T-helper 2 cell (primary cell): ENCODE data around the gene DCP1B.

ENCODE experiments used
- DNase-seq, 5 experiments: peaks; one replicate each; pipeline versions ENCODE4 v3.0.0 to v3.0.0-alpha.2; 2012 to 2022

Gene DCP1B

DNA sequence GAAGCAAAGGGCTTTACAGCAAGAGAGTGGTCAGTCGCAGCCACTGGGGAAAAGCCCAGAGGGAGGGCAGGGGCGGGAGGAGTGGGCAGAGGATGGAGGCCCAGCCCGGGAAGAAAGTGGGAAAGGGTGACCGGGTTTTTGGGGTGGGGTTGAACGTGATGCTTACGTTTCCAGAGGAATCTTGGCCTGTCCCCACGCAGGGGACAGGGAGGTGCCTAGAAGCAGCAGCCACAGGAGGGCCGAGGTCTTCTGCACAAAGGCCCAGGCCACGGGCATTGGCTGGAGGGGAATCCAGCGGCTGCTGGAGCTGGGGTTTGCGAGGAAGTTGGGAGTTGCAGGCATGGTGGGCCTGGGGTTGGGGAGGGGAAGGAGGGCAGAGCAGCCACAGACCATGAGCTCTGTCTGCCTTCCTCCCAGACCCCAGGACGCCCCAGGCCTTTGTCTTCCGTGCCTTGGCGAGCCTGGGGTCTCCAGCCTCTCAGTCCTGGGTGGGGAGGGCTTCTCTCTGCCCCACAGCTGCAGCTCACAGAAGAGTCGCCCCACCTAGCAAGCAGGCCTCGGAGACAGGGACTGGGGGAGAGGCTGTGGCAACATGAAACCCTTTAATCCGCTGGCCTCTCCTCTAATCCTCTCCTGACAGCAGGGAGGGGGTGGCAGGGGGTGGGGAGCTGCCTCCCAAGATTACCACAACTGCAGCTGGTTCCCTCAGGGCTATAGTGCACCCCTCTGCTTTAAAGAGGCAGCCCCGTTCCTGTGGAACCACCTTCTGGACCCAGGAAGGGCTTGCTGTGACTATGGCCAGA lies 86.0 kb downstream of the DCP1B start, which contains the start of gene CACNA2D4:
TSS of gene CACNA2D4 (minus strand) at position 572 of the 803 bp plus-strand sequence. CDS start at position 393, 179 bp downstream.
- no peak for DNase-seq

DNA sequence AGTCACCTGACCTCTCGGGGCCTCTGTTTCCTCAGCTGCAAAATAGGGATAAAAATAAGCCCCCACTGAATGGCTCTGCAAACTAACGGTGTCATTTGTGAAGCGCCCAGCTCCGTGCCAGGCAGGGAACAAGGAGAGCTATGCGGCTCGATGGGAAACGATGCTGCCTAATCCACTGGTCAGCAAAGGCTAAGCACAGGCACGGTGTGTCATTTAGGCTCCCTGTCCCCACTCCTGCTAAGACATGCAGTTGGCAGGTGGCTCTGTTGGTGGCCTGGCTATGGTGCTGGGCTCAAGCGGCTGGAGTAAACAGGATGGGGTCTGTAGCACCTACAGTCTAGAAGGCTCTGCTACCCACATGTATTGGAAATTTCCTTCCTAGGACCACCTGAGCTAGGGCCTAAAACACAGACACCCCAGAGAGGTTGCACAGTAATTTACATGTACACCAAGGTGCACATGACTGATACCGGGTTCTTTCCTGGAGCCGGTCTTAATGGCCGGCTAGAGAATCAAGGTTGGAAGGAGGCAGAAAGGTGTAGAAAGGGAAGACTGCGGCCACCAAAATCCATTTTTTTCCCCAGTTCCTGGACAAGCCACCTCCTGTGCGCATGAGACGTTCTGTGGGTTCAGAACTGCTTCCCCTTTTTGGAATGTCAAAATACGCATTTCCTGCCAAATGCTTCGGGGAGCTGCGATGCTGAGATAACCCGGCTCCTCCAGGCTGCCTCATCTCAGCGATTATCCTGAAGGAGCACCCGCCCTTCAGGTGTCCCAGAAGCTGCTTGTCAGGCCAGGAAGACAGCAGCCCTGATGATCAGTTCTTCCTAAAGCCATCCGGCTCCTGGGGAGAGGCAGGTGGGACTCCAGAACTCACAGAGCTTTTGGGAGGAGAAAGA lies 86.8 kb downstream of the DCP1B start:
- no peak for DNase-seq

DNA sequence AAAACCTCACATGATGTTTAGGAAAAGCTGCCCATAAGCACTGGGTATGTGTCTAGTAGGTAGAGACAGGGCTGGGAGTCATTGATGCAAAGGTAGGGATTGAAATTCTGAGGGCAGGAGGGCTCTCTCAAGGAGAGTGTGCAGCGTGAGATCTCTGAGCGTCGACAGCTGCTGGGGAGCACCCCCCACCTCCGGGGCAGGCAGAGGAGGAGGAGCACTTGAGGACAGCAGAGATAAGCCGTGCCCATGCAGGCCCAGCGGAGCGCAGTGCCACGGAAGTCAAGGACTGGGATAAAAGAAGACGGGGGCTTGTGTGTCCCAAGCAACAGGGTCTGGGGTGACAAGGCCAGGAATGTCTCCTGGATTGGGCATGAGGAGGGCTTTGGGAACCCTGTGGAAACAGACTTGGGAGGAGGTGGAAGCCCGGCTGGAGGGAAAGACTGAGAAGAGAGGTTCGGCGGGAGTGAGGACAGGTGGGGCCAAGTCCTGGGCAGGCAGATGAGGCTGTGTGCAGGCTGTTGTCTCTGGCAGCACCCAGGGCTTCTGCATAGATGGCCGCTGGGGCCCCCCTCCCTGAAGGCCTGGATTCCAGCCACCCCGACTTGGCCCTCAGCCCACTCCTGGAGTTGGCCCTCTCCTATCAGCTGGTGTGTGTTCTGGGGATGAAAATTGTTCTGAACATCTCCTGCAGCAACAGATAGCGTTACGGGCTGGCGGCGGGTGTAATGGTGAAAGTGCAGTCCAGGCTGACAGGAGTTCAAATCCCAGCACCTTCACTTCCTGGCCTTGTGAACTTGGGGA lies 87.7 kb downstream of the DCP1B start:
- no peak for DNase-seq

DNA sequence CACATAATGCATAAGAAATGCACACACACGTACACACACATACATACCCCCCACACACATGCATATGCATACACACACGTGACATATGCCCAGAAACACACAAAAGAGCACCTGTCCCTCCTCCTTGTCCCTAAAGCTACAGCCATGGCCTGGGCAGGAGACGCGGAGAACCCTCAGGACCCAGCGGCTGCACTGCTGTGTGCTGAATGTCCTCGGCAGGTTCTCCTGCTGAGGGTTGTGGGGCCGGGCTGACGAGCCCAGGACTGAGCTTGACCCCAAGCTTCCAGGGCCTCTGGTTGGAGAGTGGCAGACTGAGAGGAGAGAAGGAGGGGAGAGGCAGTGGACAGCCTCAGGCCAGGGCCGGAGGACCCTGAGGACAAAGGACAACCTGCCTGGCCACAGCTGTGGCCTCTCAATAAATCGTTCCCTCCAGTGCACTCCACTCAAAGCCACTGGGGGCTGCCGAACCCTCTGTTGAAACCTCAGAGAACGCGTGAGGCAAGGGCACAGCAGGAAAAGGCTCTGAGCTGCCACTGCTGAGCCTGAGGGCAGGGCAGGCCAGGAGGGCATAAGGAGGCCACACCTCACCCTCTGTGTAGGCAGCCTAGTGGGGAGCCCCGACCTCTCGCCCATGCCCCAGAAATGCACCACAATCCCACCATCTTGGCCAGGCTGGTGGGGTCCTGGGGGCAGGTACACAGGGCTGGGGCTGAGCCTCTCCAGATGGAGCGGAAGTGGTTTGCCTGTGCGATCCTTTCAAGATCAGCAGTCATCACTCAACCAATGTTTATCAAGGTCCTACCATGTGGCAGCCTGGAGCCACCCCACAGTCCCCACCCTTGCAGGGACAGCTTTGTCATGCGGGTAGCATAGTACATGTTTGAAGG lies 88.9 kb downstream of the DCP1B start:
- DNase-seq: peak in 2 of 5 experiments; percentile 41 to 85

DNA sequence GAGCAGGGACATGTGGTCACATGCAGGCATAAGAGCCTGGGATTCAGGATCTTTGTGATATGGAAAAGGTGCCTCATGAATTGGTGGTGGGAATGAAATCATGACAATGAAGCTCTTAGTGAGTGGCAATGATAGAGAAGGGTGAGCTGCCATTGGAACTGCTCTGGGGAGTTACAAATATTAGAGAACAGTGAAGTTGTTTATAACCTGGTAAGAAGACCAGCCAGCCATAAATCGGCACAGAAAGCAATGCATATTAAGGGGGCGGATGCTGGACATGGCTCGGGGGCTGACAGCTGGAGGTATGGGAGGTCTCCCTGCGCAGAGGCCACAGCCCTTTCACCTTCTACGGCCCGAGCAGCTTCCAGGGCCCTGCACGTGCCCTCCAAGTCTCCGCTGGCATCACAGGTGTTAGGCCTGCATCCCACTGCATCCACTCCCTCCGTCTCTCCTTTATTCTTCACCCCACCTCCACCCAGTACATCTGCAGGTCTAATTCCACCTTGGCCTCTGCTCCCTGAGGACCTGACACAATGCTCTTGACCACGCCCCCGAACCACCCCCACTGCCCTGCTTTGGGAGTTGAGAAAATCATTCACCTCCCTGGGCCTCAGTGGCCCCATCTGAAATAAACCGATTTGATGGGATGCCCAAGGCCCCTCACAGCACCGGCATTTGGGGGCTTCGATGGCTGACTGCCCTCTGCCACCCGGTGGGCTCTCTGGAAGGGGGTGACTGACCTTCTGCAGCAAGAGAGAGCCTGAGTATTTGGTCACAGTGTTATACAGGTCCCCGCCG lies 89.9 kb downstream of the DCP1B start:
- DNase-seq: no peak

DNA sequence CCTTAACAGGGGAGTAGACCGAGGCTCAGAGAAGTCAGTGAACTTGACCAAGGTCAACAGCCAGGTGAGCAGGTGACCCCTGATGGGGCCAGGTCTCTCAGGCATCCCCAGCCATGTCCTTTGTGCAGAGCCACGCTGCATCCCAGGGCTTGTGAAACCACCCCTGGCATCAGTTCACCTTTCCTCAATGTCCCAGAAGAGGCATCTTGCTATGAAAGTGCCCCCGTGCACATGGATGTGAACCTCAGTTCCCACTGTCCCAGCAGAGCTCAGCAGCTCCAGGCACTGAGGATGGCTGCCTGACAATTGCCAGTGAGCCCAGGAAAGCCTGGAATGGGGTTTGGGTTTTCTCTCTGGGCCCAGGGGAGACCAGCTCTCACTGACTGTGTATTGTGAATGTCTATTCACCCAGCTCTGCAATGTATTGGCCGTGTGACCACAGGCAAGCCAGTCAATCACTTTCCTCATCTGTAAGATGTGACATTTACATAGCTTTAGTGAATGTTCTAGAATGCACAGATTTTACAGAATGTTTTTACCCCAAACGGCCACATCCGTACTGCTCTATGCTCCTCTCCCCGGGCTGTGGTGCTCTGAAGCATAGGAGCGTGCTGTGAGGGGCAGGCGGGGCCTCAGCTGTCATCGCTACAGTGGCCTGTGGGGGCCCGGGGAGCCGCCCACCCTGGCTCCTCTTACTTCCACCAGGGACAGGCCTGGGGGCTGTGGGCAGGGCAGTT lies 90.7 kb downstream of the DCP1B start:
- no peak for DNase-seq

DNA sequence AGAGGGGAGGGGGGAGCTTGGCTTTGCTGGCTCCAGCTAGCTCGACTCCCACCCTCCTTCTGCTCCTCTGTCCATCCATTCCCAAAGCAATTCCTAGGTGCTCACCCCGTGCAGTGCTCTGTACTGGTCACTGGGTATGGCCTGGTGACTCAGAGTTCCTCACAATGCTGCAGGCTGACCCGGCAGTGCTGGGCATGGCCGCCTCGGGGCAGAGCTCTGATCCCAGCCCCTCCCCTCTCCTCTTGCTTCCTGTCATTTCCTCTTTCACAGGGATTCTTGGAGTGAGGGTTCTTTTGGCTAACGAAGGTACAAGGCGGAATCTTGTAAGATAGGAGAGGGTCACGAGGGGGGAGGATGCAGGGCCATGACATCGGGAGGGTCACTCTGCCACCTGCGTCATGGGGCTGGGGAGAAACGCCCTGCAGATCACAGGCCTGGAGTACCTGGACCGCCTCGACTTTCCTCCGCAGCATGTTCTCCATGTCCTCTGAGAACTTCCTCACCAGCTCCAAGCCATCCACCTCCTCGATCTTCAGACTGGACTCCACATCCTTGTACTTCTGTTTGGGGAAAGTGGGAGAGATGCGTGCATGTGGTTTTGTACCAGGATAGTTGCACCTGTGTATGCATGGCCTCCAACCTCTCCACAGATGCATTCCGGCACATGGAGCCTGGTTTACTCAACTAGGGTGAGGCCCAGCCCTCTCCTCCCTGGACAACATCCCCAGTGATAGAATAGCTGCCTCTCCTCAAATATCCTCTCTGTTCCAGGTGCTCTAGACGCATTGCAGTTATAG lies 91.5 kb downstream of the DCP1B start:
- no peak for DNase-seq

DNA sequence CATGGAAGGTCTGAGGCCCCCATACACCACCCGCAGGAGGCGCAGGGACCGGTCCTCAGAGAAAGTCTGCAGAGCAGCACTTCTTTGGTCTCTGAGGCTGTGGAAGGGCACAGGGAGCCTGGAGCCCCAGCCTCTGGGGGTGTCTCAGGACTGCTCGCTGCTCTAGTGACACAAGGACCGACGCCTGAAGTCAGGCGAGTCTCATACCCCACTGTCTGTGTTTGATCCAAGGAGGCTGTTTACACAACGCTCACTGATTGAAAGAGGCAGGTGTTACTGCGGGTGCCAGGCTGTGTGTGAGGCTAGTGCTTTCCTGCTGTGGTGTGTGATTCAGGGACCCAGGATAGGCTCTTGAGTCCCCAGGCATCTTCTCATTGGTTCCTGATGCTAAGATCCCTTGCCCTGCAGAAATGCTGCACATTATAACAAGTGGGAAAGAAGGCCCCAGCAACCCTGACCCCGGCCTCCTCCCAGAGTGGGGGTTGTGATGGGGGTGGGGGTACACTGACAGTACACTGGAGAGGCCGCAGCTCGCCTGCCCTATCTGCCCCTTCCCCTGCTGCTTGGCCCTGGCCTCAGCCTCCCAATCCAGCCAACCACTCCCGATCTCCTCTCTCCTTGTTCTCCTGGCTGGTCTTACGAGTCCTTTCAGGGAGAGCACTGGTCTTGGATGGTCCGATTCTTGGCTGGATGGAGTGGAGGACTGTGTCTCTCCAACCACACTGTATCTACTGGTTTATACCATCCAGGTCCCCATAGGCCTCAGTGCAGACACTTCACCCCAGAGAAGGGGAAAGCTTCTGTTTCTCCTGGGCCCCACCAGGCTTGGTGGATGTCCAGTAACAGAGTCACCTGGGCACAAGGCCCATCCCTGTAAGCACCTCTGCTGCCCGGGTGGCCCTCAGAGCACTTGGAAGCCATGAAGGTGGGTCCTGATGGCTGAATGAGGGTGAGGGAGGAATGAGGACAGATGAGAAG lies 92.4 kb downstream of the DCP1B start:
- no peak for DNase-seq

DNA sequence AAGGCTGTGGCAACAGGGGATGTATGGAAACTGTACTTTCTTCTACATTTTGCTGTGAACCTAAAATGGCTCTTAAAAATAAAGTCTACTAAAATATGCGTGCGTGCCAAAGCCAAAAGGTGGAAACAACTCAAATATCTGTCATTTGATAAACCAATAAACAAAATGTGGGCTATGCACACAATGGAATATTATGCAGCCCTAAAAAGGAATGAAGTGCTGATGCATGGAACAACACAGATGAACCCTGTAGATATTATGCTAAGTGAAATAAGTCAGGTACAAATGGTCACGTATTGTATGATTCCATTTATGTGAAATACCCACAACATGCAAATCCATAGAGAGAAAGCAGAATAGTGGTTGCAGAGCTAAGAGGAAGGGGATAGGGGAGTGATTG lies 93.8 kb downstream of the DCP1B start:
- no peak for DNase-seq

DNA sequence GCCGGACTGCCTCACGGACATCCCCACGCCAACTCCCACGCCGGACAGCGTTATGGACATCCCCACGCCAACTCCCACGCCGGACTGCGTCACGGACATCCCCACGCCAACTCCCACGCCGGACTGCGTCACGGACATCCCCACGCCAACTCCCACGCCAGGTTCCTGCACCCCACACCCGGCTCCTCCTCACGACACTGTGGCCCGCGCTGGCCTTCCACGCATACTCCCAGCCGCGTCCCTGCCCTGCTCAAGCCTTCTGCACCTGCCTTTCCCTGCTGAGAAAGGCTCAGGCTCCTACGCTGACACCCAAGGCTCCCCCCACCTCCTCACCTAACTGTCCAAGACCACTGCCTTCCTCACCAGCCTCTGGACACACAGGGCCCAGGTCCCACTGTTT lies 95.5 kb downstream of the DCP1B start:
- no peak for DNase-seq

DNA sequence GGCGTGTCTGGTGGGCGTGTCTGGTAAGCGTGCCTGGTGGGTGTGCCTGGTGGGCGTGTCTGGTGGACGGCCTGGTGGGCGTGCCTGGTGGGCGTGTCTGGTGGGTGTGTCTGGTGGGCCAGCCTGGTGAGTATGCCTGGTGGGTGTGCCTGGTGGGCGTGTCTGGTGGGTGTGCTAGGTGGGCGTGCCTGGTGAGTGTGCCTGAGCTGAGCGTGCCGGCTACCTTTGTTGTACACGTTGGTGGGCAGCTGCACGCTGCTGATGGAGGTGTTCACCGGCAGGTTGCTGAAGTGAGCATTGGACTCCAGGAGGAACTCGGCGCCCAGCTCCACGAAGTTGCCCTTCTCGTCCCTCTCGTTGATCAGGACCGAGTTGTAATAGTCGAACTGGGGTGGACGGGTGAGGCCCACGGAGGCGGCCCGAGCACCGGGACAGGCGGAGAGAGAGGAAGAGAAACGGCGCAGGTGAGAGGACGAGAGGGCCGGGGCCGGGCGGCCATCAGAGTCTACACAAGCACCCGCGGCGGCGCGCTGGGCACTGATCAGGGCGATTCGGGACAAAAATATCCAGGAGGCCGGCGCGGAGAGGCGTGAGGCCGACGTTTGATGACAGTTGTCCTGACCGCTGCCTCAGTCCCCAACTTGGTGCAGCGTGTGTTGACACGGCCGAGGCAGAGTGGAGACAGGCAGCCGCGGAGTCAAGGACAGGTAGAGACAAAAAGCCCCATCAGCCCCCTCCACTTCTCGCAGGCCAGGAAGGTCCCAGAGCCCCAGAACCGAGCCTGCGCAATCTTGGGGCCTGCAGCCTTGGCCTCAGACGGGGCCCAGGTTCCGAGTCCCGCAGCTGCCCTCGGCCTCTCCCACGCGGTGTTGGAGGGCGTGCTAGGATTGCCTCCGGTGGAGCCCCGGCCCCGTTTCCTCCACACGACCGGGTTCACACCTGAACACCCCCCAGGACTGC lies 96.3 kb downstream of the DCP1B start:
- peak in 2 of 5 experiments; percentile 17 to 28 for DNase-seq

DNA sequence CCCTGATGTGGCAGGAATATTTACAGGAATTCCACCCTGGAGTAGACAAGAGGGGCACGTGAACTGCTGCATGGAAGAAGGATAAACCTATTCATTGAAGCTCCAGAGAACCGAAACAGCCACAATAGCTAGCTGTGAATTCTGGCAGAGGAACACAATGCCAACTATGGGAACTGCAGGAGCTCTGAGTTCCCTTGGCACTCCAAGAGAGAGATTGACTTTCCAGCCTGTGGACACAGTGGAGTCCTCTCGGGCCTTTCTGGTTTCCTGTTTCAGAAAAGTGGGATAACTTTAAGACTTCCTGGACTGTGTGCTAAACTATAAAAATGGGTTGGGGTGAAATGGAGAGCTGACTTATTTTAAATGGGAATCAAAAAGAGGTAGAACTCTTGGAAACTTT lies 97.7 kb downstream of the DCP1B start:
- no peak for DNase-seq

DNA sequence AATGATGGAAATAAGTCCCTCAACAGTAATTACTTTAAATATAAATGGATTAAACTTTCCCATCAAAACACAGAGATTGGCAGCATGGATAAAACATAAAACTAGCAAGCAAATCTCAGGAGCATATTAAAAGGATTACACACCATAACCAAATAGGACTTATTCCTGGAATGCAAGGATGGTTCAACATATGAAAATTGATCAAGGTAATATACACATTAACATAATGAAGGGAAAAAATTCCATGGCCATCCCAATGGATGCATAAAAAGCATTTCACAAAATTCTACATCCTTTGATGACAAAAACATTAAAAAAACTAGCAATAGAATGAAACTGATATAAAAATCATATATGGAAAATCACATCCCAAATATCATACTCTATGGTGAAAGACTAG lies 99.4 kb downstream of the DCP1B start:
- DNase-seq: no peak

DNA sequence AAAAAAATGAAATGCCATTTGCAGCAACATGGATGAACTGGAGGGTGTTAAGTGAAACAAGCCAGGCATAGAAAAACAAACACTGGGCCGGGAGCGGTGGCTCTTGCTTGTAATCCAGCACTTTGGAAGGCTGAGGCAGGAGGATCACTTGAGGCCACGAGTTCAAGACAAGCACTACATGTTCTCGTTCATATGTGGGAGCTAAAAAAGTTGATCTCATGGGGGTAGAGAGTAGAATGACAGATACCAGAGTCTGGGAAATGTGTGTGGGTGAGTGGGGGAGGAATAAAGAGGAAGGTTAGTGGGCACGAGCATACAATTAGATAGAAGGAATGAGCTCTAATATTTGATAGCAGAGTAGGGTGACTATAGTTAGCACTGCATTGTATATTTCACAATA lies 107.3 kb downstream of the DCP1B start:
- DNase-seq: no peak
